K562 (cell line): ENCODE data around the gene BTBD18. TPM values are rescaled to one million over a fixed set of nuclear protein-coding genes. Genes with fewer than 3 reads are reported as not detected.

Experiments used
- AFF1 ChIP-seq, 2 experiments: fragments of 450-650 bp; IDR thresholded peaks; 2 replicates each; pipeline ENCODE4 v1.6.1; 2018; ENCODE audit warnings: mild to moderate bottlenecking in 2 of 2, low read depth in 1 of 2; ENCODE audit not compliant: partially characterized antibody in 2 of 2
- ASH1L ChIP-seq: fragments of 450-650 bp; IDR thresholded peaks from 2 replicates; pipeline ENCODE4 v1.6.1; 2018; ENCODE audit warnings: borderline replicate concordance, mild to moderate bottlenecking, low read depth; ENCODE audit not compliant: partially characterized antibody
- BDP1 ChIP-seq: IDR thresholded peaks from 3 replicates; pipeline ENCODE4 v1.6.1; 2011; ENCODE audit not compliant: insufficient read length, insufficient read depth
- BMI1 ChIP-seq: fragments of 150-350 bp; IDR thresholded peaks from 2 replicates; pipeline ENCODE4 v1.6.1; 2014; ENCODE audit warnings: low read length
- CEBPZ ChIP-seq: fragments of 150-350 bp; IDR thresholded peaks from 2 replicates; pipeline ENCODE4 v1.6.1; 2014; ENCODE audit warnings: low read depth, mild to moderate bottlenecking, low read length, borderline replicate concordance
- CHD2 ChIP-seq: IDR thresholded peaks from 2 replicates; pipeline ENCODE4 v1.6.1; 2011; ENCODE audit warnings: low read depth, low read length
- EP400 ChIP-seq: fragments of 450-650 bp; IDR thresholded peaks from 2 replicates; pipeline ENCODE4 v1.6.1; 2017; ENCODE audit warnings: antibody characterized with exemption, mild to moderate bottlenecking, moderate library complexity
- FOS ChIP-seq: IDR thresholded peaks from 3 replicates; pipeline ENCODE4 v1.6.1; 2011; ENCODE audit not compliant: insufficient read length; ENCODE audit errors: extremely low read depth
- MECOM ChIP-seq: fragments of 250-450 bp; sonication (Bioruptor Pico); IDR thresholded peaks from 2 replicates; pipeline ENCODE4 v1.8.0; 2022; ENCODE audit warnings: inconsistent platforms
- NELFE ChIP-seq: IDR thresholded peaks from 2 replicates; pipeline ENCODE4 v1.6.1; 2011; ENCODE audit warnings: mild to moderate bottlenecking; ENCODE audit not compliant: insufficient read depth, insufficient read length
- NFRKB ChIP-seq: fragments of 450-650 bp; IDR thresholded peaks from 2 replicates; pipeline ENCODE4 v1.6.1; 2016; ENCODE audit warnings: low read depth
- PHB ChIP-seq: fragments of 250-450 bp; sonication (Bioruptor Pico); IDR thresholded peaks from 2 replicates; pipeline ENCODE4 v1.5.0; 2021
- PHF8 ChIP-seq: fragments of 200-600 bp; sonication (generic); IDR thresholded peaks from 2 replicates; pipeline ENCODE4 v1.6.1; 2012; ENCODE audit warnings: mixed run types, mild to moderate bottlenecking, inconsistent platforms, low read length, moderate library complexity, borderline replicate concordance
- POLR2AphosphoS2 ChIP-seq: IDR thresholded peaks from 2 replicates; pipeline ENCODE4 v1.6.1; 2012; ENCODE audit warnings: low read length, improper control_type of control experiment
- YY1 ChIP-seq, 3 experiments: IDR thresholded peaks; 2 replicates each; pipeline ENCODE4 v1.6.1; 2011; ENCODE audit warnings: low read length in 2 of 3, mild to moderate bottlenecking in 2 of 3, moderate library complexity in 2 of 3, borderline replicate concordance in 1 of 3, control low read depth in 1 of 3, low read depth in 1 of 3; ENCODE audit not compliant: insufficient read depth in 3 of 3, insufficient replicate concordance in 2 of 3, control insufficient read depth in 1 of 3, insufficient read length in 1 of 3; ENCODE audit errors: extremely low read depth in 1 of 3
- ZNF263 ChIP-seq: sonication (generic); formaldehyde crosslinking; IDR thresholded peaks from 2 replicates; pipeline ENCODE4 v1.8.0; 2022; ENCODE audit warnings: mild to moderate bottlenecking, missing genetic modification reagents, borderline replicate concordance
- ZNF445 ChIP-seq: fragments of 250-450 bp; sonication (Bioruptor Pico); IDR thresholded peaks from 2 replicates; pipeline ENCODE4 v1.4.0; 2020; ENCODE audit warnings: low read depth, mild to moderate bottlenecking, moderate library complexity
- ZNF75A ChIP-seq: fragments of 450-650 bp; formaldehyde crosslinking; IDR thresholded peaks from 2 replicates; pipeline ENCODE4 v1.4.0; 2020; ENCODE audit warnings: mild to moderate bottlenecking
- polyA plus RNA-seq, 8 experiments: library from polyadenylated mRNA; depleted of rRNA in 4 of 8; stranded (reverse) in 5 of 8; unstranded in 3 of 8; fragments of >200 nt; fragmentation: Nextera tagmentation in 2 of 8; fragmentation: Illumina TruSeq in 1 of 8; extraction: Ambion mirVana in 2 of 8; extraction: Trizol in 1 of 8; gene quantifications; 2 replicates each; pipeline versions ENCODE4 v1.2.1 to v1.2.3, GENCODE V29; 2011 to 2014; ENCODE audit warnings: inconsistent platforms in 1 of 8, missing spikeins in 1 of 8
- total RNA-seq, 7 experiments: library from RNA; depleted of rRNA in 6 of 7; stranded (reverse); fragments of >200 nt in 6 of 7; fragmentation: Illumina TruSeq in 2 of 7; extraction: Trizol in 2 of 7; gene quantifications; 2 replicates each; pipeline versions ENCODE4 v1.2.1 to v1.2.3, GENCODE V29; 2011 to 2021; ENCODE audit warnings: low replicate concordance in 1 of 7

The BTBD18 gene
- total and polyA plus RNA-seq, 9 of the 15 experiments (the other 6 are each of a cell fraction or from before 2014, with no cell fraction given): 0.06 TPM; not detected in 8

- TF ChIP-seq CEBPZ (no peak), MECOM (CRISPR knock-in tag) (0 out of 2 replicates have a peak, but pooled peaks have one; percentile 26), YY1 (IDR thresholded peaks at IDR 0.05; ENCODE audit: borderline replicate concordance in 1 of 3, control insufficient read depth in 1 of 3, extremely low read depth in 1 of 3, insufficient read depth in 3 of 3, insufficient read length in 1 of 3, insufficient replicate concordance in 2 of 3, low read depth in 1 of 3, low read length in 2 of 3) (peak; percentile 28 to 93 (median 74)), EP400 (peak; percentile 86), ZNF445 (CRISPR knock-in tag) (no peak), ZNF75A (CRISPR knock-in tag) (no peak), ASH1L (peak; percentile 81), ZNF263 (no peak), BMI1 (no peak), NFRKB (peak; percentile 97), POLR2AphosphoS2 (0 out of 2 replicates have a peak, but pooled peaks have one; percentile 71), PHB (CRISPR knock-in tag) (no peak), AFF1 (IDR thresholded peaks at IDR 0.05; ENCODE audit: low read depth in 1 of 2, partially characterized antibody in 2 of 2) (peak; percentile 66 to 89), FOS (peak; percentile 87), BDP1 (no peak), NELFE (no peak), PHF8 (peak; percentile 75; the same call in 1 of the 2 replicates), CHD2 (peak; percentile 69)
Observed at GRCh38 chr11:57761301-57762234, 9.9 kb upstream of the BTBD18 start, which contains the start of gene CTNND1 (continued).
